Measurements from ENCODE around the gene NOS2.
"Not testable (repeated sequence)": the region's sequence is repeated elsewhere in the genome, so short reads cannot be mapped to it uniquely, and the experiment has no call there.

Gene NOS2

DNA sequence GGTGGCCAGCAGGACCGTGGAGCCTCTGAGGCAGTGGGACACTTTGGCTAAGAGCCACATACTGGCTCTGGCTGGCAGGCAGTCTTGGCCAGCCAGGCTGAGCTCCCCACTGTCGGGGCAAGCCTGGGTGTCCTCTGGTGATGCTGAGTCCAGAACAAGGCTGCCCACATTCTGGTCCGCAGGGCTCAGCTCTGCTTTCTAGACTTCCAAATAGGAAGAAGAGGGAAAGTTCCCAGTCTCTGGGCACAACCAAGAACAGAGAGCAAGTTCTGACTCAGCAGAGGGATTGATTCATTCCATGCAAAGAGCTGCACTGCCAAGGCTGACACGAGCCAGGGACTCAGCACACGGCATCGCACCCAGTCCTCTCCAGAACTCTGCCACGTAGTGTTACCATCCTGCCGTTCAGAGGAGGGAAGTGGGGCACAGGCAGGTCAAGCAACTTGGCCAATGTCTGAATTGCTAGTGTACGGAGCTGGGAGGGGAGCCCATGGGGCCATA, 58.9 kb downstream of the NOS2 start:
- no peak for DNase-seq (ENCODE audit: low spot score)
- TF ChIP-seq, protein P1, sequence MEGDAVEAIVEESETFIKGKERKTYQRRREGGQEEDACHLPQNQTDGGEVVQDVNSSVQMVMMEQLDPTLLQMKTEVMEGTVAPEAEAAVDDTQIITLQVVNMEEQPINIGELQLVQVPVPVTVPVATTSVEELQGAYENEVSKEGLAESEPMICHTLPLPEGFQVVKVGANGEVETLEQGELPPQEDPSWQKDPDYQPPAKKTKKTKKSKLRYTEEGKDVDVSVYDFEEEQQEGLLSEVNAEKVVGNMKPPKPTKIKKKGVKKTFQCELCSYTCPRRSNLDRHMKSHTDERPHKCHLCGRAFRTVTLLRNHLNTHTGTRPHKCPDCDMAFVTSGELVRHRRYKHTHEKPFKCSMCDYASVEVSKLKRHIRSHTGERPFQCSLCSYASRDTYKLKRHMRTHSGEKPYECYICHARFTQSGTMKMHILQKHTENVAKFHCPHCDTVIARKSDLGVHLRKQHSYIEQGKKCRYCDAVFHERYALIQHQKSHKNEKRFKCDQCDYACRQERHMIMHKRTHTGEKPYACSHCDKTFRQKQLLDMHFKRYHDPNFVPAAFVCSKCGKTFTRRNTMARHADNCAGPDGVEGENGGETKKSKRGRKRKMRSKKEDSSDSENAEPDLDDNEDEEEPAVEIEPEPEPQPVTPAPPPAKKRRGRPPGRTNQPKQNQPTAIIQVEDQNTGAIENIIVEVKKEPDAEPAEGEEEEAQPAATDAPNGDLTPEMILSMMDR (IDR thresholded peaks at IDR 0.05; ENCODE audit: borderline replicate concordance, control extremely low read depth, extremely low read depth, insufficient read depth, missing control alignments) = no peak
- in situ Hi-C loops (cut with MboI; ENCODE audit: low sequenced_read_pairs, unreplicated experiment) = loop anchor here (10.0 kb wide), 1 partner anchor 87 kb away; no protein-coding TSS in a partner anchor

DNA sequence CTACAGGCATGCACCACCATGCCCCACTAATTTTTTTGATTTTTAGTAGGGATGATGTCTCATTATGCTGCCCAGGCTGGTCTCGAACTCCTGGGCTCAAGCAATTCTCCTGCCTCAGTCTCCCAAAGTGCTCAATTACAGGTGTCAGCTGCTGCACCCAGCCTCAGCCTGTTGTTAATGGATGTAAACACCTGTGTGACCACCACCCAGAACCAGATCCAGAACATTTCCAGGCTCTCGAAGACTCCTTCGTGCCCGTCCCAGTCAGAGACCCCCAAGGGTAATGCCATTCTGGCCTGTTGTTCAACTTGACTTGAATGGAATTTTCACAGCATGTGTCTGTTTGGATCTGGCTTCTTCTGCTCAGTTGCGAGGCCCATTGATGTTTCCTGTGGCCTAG, 59.8 kb downstream of the NOS2 start:
- in situ Hi-C loops (cut with MboI; ENCODE audit: low sequenced_read_pairs, unreplicated experiment) = loop anchor here (10.0 kb wide), 1 partner anchor 86 kb away; no protein-coding TSS in a partner anchor
- DNase-seq (ENCODE audit: low spot score) = not testable (repeated sequence)

DNA sequence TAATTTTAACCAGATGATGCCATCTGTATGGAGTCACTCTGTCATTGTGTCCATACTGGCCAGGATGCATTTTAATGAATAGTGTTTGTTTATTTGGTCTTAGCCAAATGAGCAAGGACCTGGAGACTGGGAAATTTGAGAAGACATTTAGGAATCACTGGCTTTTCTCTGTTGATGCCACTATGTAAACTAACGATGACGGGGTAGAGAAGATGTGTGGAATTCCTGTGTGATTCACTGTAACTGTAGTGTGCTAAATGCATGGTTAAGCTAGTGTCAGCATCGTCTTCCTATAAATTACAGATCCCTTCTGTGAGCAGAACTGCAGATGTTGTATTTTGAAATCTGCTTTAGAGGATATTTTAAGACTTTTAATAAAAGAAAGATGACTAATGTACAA, 66.6 kb downstream of the NOS2 start:
- in situ Hi-C loops (cut with MboI; ENCODE audit: low sequenced_read_pairs, unreplicated experiment) = loop anchor here (10.0 kb wide), 1 partner anchor 59 kb away; no protein-coding TSS in a partner anchor
- TF ChIP-seq, protein P1 (IDR thresholded peaks at IDR 0.05; ENCODE audit: borderline replicate concordance, control extremely low read depth, extremely low read depth, insufficient read depth, missing control alignments) = no peak

DNA sequence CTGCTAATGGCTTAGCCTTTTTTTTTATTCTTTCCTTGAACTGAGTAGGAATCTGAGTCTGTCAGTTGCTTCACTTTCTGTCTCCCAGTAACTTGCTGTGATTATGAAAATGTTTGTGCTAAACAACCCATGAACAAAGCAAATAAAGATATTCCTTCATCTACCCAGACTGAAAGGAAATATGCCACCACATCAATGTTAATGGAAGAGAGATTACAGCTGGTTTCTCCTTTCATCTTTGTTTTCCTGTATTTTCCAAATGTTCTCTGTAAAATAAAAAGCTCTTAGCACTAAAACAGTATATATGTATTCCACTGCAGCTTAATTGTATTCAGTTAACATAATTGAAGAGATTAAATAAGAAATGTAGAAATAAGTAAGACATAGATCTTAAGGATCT, 67.6 kb downstream of the NOS2 start:
- not testable (repeated sequence) for DNase-seq (ENCODE audit: low spot score)
- in situ Hi-C loops (cut with MboI; ENCODE audit: low sequenced_read_pairs, unreplicated experiment) = loop anchor here (10.0 kb wide), 1 partner anchor 58 kb away; no protein-coding TSS in a partner anchor

More for the DNA sequence above, 66.6 kb downstream of the NOS2 start:
- DNase-seq (ENCODE audit: low spot score) = no peak

DNA sequence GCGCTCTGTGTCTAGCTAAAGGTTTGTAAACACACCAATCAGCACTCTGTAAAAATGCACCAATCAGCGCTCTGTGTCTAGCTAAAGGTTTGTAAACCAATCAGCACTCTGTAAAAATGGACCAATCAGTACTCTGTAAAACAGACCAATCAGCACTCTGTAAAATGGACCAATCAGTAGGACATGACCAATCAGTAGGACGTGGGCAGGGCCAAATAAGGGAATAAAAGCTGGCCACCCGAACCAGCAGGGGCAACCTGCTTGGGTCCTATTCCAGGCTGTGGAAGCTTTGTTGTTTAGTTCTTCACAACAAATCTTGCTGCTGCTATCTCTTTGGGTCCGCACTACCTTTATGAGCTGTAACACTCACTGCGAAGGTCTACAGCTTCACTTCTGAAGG, 74.3 kb downstream of the NOS2 start:
- not testable (repeated sequence) for DNase-seq (ENCODE audit: low spot score)

DNA sequence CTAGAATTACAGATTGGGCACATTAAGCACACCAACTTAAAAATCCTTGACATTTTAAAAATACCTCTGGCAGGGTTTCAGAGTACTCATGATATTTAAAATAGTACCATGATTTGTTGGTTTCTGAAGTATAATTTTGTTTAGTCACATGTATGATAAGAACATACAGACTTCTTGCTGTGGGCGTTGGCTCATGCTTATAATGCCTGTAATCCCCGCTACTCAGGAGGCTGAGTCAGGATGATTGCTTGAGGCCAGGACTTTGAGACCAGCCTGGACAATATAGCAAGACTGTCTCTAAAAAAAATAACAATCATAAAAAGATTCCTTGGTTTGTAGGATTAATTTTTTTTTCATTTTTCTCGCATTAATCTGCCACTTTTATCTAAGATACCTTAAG, 78.5 kb downstream of the NOS2 start:
- DNase-seq (ENCODE audit: low spot score) = no peak
- in situ Hi-C loops (cut with MboI; ENCODE audit: low sequenced_read_pairs, unreplicated experiment) = no loop called here
- TF ChIP-seq, protein P1 (IDR thresholded peaks at IDR 0.05; ENCODE audit: borderline replicate concordance, control extremely low read depth, extremely low read depth, insufficient read depth, missing control alignments) = no peak

More for the DNA sequence above, 74.3 kb downstream of the NOS2 start:
- in situ Hi-C loops (cut with MboI; ENCODE audit: low sequenced_read_pairs, unreplicated experiment) = not testable (repeated sequence)
